NT2/D1 (cell line): ENCODE data around the gene RALB.

Source experiments
- YY1 ChIP-seq: IDR thresholded peaks from 2 replicates; pipeline ENCODE4 v1.6.1; 2011; ENCODE audit not compliant: insufficient read length, insufficient read depth
- ZNF274 ChIP-seq: IDR thresholded peaks from 2 replicates; pipeline ENCODE4 v1.6.1; 2011; ENCODE audit warnings: mild to moderate bottlenecking, low read depth, low read length

- TF ChIP-seq ZNF274 (no peak), YY1 (no peak)
These were observed 46.9 kb downstream of the RALB start for GRCh38 chr2:120299561-120299960.
